HepG2 (cell line): ENCODE results near the gene SAE1. TPM values are rescaled to one million over a fixed set of nuclear protein-coding genes. Genes with fewer than 3 reads are reported as not detected.

Experiments used
- AGO2 ChIP-seq: fragments of 200-400 bp; formaldehyde crosslinking; optimal IDR thresholded peaks from 2 replicates; pipeline ENCODE3; 2017; ENCODE audit warnings: mild to moderate bottlenecking, low read depth, low read length, moderate library complexity
- BRCA1 ChIP-seq: sonication (generic); formaldehyde crosslinking; IDR thresholded peaks from 2 replicates; pipeline ENCODE4 v1.4.0; 2020; ENCODE audit warnings: missing genetic modification reagents
- GFI1 ChIP-seq: sonication (generic); formaldehyde crosslinking; IDR thresholded peaks from 2 replicates; pipeline ENCODE4 v1.5.0; 2020; ENCODE audit warnings: missing genetic modification reagents, mild to moderate bottlenecking, borderline replicate concordance
- NFIB ChIP-seq: sonication (generic); formaldehyde crosslinking; IDR thresholded peaks from 2 replicates; pipeline ENCODE4 v1.9.0; 2021; ENCODE audit warnings: missing genetic modification reagents, mild to moderate bottlenecking, borderline replicate concordance
- SOX13 ChIP-seq, 3 experiments: fragments of 450-650 bp in 1 of 3; sonication (generic) in 1 of 3; formaldehyde crosslinking in 1 of 3; IDR thresholded peaks in 2 of 3; conservative IDR thresholded peaks in 1 of 3; 2 replicates each; pipeline versions ENCODE4 v1.5.0 to v1.6.1; 2016 to 2020; ENCODE audit warnings: antibody characterized with exemption in 1 of 3, mild to moderate bottlenecking in 1 of 3, missing compliant biosample characterization in 1 of 3, missing genetic modification reagents in 1 of 3, moderate library complexity in 1 of 3
- SOX5 ChIP-seq: IDR thresholded peaks from 2 replicates; pipeline ENCODE4 v1.6.1; 2016; ENCODE audit warnings: borderline replicate concordance
- ZBTB42 ChIP-seq: sonication (generic); formaldehyde crosslinking; IDR thresholded peaks from 2 replicates; pipeline ENCODE4 v1.5.0; 2020; ENCODE audit warnings: mild to moderate bottlenecking, missing genetic modification reagents
- ZNF230 ChIP-seq: sonication (generic); formaldehyde crosslinking; IDR thresholded peaks from 2 replicates; pipeline ENCODE4 v1.4.0; 2020; ENCODE audit warnings: mild to moderate bottlenecking, missing genetic modification reagents
- polyA plus RNA-seq, 8 experiments: library from polyadenylated mRNA; depleted of rRNA in 3 of 8; stranded (reverse) in 7 of 8; unstranded in 1 of 8; fragments of >200 nt; fragmentation: Illumina TruSeq in 4 of 8; extraction: Trizol in 4 of 8; gene quantifications; 2 replicates each; pipeline versions ENCODE4 v1.2.1 to v1.2.3, GENCODE V29; 2011 to 2016; ENCODE audit warnings: low read depth in 4 of 8, missing spikeins in 1 of 8, mixed read lengths in 1 of 8; ENCODE audit not compliant: insufficient read depth in 1 of 8
- total RNA-seq, 5 experiments: library from RNA; depleted of rRNA; stranded (reverse); fragments of >200 nt; fragmentation: Illumina TruSeq; extraction: Trizol; gene quantifications; 2 replicates each; pipeline ENCODE4 v1.2.3, GENCODE V29; 2016; ENCODE audit warnings: low read depth in 1 of 5
- TF ChIP-seq, protein P1 (sequence below): sonication (generic); formaldehyde crosslinking; IDR thresholded peaks from 2 replicates; pipeline ENCODE4 v1.4.0; 2020; ENCODE audit warnings: missing genetic modification reagents, borderline replicate concordance
- TF ChIP-seq, protein P2 (sequence below): sonication (generic); formaldehyde crosslinking; IDR thresholded peaks from 2 replicates; pipeline ENCODE4 v1.4.0; 2020; ENCODE audit warnings: missing genetic modification reagents, mild to moderate bottlenecking, borderline replicate concordance
- TF ChIP-seq, protein P3 (sequence below): sonication (generic); formaldehyde crosslinking; IDR thresholded peaks from 2 replicates; pipeline ENCODE4 v1.5.1; 2020; ENCODE audit warnings: mild to moderate bottlenecking, missing genetic modification reagents, moderate library complexity
- TF ChIP-seq, protein P4 (sequence below), 2 experiments: sonication (generic) in 1 of 2; formaldehyde crosslinking in 1 of 2; IDR thresholded peaks; 2 replicates each; pipeline versions ENCODE4 v1.4.0 to v1.6.1; 2016 to 2020; ENCODE audit warnings: borderline replicate concordance in 1 of 2, low read depth in 1 of 2, mild to moderate bottlenecking in 1 of 2, missing genetic modification reagents in 1 of 2
- TF ChIP-seq, protein P5 (sequence below): sonication (generic); formaldehyde crosslinking; IDR thresholded peaks from 2 replicates; pipeline ENCODE4 v1.8.0; 2022; ENCODE audit warnings: mild to moderate bottlenecking, missing genetic modification reagents, moderate library complexity

SAE1 gene
- total and polyA plus RNA-seq, 2 of the 13 experiments (the other 11 are each of a cell fraction or from before 2014, with no cell fraction given): 87.6 to 197 TPM

DNA sequence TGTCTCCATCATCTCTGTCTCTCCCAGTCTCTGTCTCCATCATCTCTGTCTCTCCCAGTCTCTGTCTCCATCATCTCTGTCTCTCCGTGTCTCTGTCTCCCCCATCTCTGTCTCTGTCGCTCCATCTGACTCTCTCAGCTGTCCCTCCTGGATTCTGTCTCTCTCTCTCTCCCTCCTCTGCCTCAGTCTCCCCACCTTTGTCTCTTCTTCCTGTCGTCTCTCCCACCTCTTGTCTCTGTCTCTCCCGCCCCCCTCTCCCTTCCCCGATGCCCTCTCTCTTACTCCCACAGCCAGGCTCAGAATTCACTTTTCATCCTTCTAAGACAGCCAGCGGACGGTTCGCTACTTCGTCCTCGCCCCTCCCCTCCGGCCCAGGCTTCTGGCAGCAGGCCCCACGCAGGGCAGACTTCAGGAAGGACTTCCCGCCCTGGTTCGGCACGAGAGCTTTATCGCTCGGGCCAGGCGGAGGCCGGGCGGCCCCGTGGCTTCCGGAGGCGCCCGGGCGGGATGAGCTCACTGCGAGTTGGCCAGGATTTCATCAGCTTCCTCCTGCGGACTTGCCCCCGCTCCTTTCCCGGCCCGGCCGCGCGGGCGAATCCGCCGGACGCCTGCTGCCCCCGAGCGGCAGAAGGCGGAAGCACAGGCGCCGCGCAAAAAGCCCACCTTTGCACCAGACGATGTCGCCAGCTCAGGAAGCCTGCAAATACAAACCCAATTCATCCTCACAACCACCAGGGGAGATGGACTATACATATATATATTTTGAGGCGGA is 113.3 kb downstream of the SAE1 start (continued):
- TF ChIP-seq, protein P1, sequence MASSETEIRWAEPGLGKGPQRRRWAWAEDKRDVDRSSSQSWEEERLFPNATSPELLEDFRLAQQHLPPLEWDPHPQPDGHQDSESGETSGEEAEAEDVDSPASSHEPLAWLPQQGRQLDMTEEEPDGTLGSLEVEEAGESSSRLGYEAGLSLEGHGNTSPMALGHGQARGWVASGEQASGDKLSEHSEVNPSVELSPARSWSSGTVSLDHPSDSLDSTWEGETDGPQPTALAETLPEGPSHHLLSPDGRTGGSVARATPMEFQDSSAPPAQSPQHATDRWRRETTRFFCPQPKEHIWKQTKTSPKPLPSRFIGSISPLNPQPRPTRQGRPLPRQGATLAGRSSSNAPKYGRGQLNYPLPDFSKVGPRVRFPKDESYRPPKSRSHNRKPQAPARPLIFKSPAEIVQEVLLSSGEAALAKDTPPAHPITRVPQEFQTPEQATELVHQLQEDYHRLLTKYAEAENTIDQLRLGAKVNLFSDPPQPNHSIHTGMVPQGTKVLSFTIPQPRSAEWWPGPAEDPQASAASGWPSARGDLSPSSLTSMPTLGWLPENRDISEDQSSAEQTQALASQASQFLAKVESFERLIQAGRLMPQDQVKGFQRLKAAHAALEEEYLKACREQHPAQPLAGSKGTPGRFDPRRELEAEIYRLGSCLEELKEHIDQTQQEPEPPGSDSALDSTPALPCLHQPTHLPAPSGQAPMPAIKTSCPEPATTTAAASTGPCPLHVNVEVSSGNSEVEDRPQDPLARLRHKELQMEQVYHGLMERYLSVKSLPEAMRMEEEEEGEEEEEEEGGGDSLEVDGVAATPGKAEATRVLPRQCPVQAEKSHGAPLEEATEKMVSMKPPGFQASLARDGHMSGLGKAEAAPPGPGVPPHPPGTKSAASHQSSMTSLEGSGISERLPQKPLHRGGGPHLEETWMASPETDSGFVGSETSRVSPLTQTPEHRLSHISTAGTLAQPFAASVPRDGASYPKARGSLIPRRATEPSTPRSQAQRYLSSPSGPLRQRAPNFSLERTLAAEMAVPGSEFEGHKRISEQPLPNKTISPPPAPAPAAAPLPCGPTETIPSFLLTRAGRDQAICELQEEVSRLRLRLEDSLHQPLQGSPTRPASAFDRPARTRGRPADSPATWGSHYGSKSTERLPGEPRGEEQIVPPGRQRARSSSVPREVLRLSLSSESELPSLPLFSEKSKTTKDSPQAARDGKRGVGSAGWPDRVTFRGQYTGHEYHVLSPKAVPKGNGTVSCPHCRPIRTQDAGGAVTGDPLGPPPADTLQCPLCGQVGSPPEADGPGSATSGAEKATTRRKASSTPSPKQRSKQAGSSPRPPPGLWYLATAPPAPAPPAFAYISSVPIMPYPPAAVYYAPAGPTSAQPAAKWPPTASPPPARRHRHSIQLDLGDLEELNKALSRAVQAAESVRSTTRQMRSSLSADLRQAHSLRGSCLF (CRISPR knock-in tag): no peak
- TF ChIP-seq, protein P2, sequence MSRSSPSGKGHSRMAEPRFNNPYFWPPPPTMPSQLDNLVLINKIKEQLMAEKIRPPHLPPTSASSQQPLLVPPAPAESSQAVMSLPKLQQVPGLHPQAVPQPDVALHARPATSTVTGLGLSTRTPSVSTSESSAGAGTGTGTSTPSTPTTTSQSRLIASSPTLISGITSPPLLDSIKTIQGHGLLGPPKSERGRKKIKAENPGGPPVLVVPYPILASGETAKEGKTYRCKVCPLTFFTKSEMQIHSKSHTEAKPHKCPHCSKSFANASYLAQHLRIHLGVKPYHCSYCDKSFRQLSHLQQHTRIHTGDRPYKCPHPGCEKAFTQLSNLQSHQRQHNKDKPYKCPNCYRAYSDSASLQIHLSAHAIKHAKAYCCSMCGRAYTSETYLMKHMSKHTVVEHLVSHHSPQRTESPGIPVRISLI: peak; percentile 58; the same call in 1 of the 2 replicates
- TF ChIP-seq BRCA1 (CRISPR knock-in tag) (no peak; the same call in 1 of the 2 replicates), NFIB (no peak), ZNF230 (CRISPR knock-in tag) (no peak; the same call in 1 of the 2 replicates), SOX13 (IDR thresholded peaks at IDR 0.05) (no peak), SOX13 (CRISPR knock-in tag; conservative IDR thresholded peaks at IDR 0.05 in 1 of 2, IDR thresholded peaks at IDR 0.05 in 1 of 2) (peak in 1 of 2 experiments; percentile 54; a peak in 1 of 4 replicates), ZBTB42 (CRISPR knock-in tag) (peak; percentile 55; the same call in 1 of the 2 replicates), GFI1 (peak; percentile 70), SOX5 (CRISPR knock-in tag) (peak; percentile 45; the same call in 1 of the 2 replicates), AGO2 (no peak)
- TF ChIP-seq, protein P3, sequence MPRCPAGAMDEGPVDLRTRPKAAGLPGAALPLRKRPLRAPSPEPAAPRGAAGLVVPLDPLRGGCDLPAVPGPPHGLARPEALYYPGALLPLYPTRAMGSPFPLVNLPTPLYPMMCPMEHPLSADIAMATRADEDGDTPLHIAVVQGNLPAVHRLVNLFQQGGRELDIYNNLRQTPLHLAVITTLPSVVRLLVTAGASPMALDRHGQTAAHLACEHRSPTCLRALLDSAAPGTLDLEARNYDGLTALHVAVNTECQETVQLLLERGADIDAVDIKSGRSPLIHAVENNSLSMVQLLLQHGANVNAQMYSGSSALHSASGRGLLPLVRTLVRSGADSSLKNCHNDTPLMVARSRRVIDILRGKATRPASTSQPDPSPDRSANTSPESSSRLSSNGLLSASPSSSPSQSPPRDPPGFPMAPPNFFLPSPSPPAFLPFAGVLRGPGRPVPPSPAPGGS (CRISPR knock-in tag): no peak
- TF ChIP-seq, protein P4, sequence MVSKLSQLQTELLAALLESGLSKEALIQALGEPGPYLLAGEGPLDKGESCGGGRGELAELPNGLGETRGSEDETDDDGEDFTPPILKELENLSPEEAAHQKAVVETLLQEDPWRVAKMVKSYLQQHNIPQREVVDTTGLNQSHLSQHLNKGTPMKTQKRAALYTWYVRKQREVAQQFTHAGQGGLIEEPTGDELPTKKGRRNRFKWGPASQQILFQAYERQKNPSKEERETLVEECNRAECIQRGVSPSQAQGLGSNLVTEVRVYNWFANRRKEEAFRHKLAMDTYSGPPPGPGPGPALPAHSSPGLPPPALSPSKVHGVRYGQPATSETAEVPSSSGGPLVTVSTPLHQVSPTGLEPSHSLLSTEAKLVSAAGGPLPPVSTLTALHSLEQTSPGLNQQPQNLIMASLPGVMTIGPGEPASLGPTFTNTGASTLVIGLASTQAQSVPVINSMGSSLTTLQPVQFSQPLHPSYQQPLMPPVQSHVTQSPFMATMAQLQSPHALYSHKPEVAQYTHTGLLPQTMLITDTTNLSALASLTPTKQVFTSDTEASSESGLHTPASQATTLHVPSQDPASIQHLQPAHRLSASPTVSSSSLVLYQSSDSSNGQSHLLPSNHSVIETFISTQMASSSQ (IDR thresholded peaks at IDR 0.05; ENCODE audit: low read depth): no peak
- TF ChIP-seq, protein P4 (CRISPR knock-in tag; IDR thresholded peaks at IDR 0.05; ENCODE audit: borderline replicate concordance): peak; percentile 67; the same call in 1 of the 2 replicates
- TF ChIP-seq, protein P5, sequence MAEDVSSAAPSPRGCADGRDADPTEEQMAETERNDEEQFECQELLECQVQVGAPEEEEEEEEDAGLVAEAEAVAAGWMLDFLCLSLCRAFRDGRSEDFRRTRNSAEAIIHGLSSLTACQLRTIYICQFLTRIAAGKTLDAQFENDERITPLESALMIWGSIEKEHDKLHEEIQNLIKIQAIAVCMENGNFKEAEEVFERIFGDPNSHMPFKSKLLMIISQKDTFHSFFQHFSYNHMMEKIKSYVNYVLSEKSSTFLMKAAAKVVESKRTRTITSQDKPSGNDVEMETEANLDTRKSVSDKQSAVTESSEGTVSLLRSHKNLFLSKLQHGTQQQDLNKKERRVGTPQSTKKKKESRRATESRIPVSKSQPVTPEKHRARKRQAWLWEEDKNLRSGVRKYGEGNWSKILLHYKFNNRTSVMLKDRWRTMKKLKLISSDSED (CRISPR knock-in tag): no peak
